K562 (cell line): ENCODE results near the gene AP3S2. TPM values are rescaled to one million over a fixed set of nuclear protein-coding genes. Genes with fewer than 3 reads are reported as not detected.
A peak's percentile ranks its signal among the peaks of the same experiment; 100 is the strongest.

Experiments used
- ATAC-seq: fragments of 200-7000 bp; cut with Tn5 transposase; 3 replicates; pipeline ENCODE4 v1.9.1; 2020; ENCODE audit warnings: moderate library complexity
- BruUV-seq: library from RNA; stranded (reverse); fragments of 400-500 nt; replicated peaks from 2 replicates; lab custom pipeline; 2021; lab: Mats Ljungman, UMichigan
- CTCF ChIA-PET: fragments of 300-600 bp; formaldehyde crosslinking; extraction: SDS; loops from one replicate; lab custom pipeline; 2021; ENCODE audit warnings: low intra/inter-chr PET ratio; lab: Yijun Ruan, JAX
- POLR2A ChIA-PET: fragments of 300-600, 350-650 bp; sonication (Branson Sonifier 250); formaldehyde crosslinking; extraction: SDS; loops from one replicate; lab custom pipeline; 2021; ENCODE audit warnings: antibody characterized with exemption, inconsistent platforms; lab: Yijun Ruan, JAX
- DNase-seq, 4 experiments: peaks; one replicate each; pipeline versions ENCODE4 v3.0.0 to v3.0.0-alpha.2; 2011 to 2018; ENCODE audit warnings: low spot score in 3 of 4, mixed read lengths in 3 of 4; ENCODE audit errors: extremely low read depth in 1 of 4
- FAIRE-seq: peaks from 2 replicates; lab custom pipeline; 2011; peaks lifted over from hg19 to GRCh38; lab: Jason Lieb, UNC
- H2AFZ ChIP-seq: 2 replicates; pipeline ENCODE4 v1.6.0; 2011; ENCODE audit warnings: low read depth, low read length, control low read depth, inconsistent platforms
- H3K27ac ChIP-seq: fragments of 200-600 bp; 3 replicates; pipeline ENCODE4 v1.8.0; 2011; ENCODE audit warnings: low read depth, mild to moderate bottlenecking, control low read depth, inconsistent platforms, low read length, moderate library complexity, mixed read lengths; ENCODE audit errors: extremely low read depth
- H3K27me3 ChIP-seq, 2 experiments: fragments of 300-600 bp in 1 of 2; 2 replicates in 1 of 2; 3 replicates in 1 of 2; pipeline versions ENCODE4 v1.6.0 to v1.8.0; 2011; ENCODE audit warnings: inconsistent platforms in 2 of 2, low read length in 2 of 2, mild to moderate bottlenecking in 1 of 2, mixed read lengths in 1 of 2, moderate library complexity in 1 of 2; ENCODE audit not compliant: control insufficient read depth in 2 of 2, insufficient read depth in 2 of 2
- H3K36me3 ChIP-seq: fragments of 300-600 bp; 3 replicates; pipeline ENCODE4 v1.8.0; 2011; ENCODE audit warnings: mild to moderate bottlenecking, low read length, inconsistent platforms; ENCODE audit not compliant: control insufficient read depth, insufficient read depth
- H3K4me1 ChIP-seq, 2 experiments: fragments of 200-600 bp in 1 of 2; replicated peaks in 1 of 2; 2 replicates in 1 of 2; 3 replicates in 1 of 2; pipeline versions ENCODE4 v1.5.1 to v1.8.0; 2011; ENCODE audit warnings: inconsistent platforms in 2 of 2, low read length in 2 of 2, mild to moderate bottlenecking in 1 of 2, mixed read lengths in 1 of 2, moderate library complexity in 1 of 2; ENCODE audit not compliant: control insufficient read depth in 2 of 2, insufficient read depth in 2 of 2
- H3K4me2 ChIP-seq: 2 replicates; pipeline ENCODE4 v1.6.1; 2011; ENCODE audit warnings: low read length, control low read depth, inconsistent platforms, mixed read lengths; ENCODE audit not compliant: insufficient read depth
- H3K4me3 ChIP-seq: fragments of 200-600 bp; sonication (generic), shearing (Covaris generic); 2 replicates; pipeline ENCODE4 v1.5.1; 2016; ENCODE audit warnings: control low read depth, inconsistent platforms
- H3K79me2 ChIP-seq: fragments of 200-600 bp; 3 replicates; pipeline ENCODE4 v1.8.0; 2011; ENCODE audit warnings: low read length, inconsistent platforms; ENCODE audit not compliant: control insufficient read depth, insufficient read depth
- H3K9ac ChIP-seq, 2 experiments: 2 replicates each; pipeline versions ENCODE4 v1.6.0 to v1.6.1; 2011; ENCODE audit warnings: low read depth in 2 of 2, low read length in 2 of 2, control low read depth in 1 of 2, inconsistent platforms in 1 of 2, mild to moderate bottlenecking in 1 of 2, mixed read lengths in 1 of 2; ENCODE audit not compliant: insufficient read depth in 1 of 2
- H3K9me1 ChIP-seq: one replicate; pipeline ENCODE4 v1.6.0; 2011; ENCODE audit warnings: inconsistent platforms, mild to moderate bottlenecking, low read length, moderate library complexity; ENCODE audit not compliant: control insufficient read depth, insufficient read depth
- H3K9me3 ChIP-seq: replicated peaks from 2 replicates; pipeline ENCODE4 v1.5.1; 2011; ENCODE audit warnings: low read depth, low read length, inconsistent platforms; ENCODE audit not compliant: control insufficient read depth, insufficient read depth
- H4K20me1 ChIP-seq: replicated peaks from 2 replicates; pipeline ENCODE4 v1.6.1; 2011; ENCODE audit warnings: low read length, inconsistent platforms, mixed read lengths; ENCODE audit not compliant: control insufficient read depth, insufficient read depth
- BCOR ChIP-seq: fragments of 450-650 bp; IDR thresholded peaks from 2 replicates; pipeline ENCODE4 v1.6.1; 2016
- CTBP1 ChIP-seq: fragments of 450-650 bp; IDR thresholded peaks from 2 replicates; pipeline ENCODE4 v1.6.1; 2016; ENCODE audit warnings: borderline replicate concordance
- GTF2F1 ChIP-seq: IDR thresholded peaks from 2 replicates; pipeline ENCODE4 v1.6.1; 2011; ENCODE audit warnings: low read depth, low read length, improper control_type of control experiment
- HOXB6 ChIP-seq: fragments of 250-450 bp; sonication (Bioruptor Pico); IDR thresholded peaks from 2 replicates; pipeline ENCODE4 v1.5.1; 2022; ENCODE audit warnings: mild to moderate bottlenecking, borderline replicate concordance
- PTTG1 ChIP-seq: fragments of 450-650 bp; IDR thresholded peaks from 2 replicates; pipeline ENCODE4 v1.6.1; 2016; ENCODE audit warnings: low read depth, mild to moderate bottlenecking, missing genetic modification characterization, missing compliant biosample characterization
- SUPT5H ChIP-seq: fragments of 450-650 bp; IDR thresholded peaks from 2 replicates; pipeline ENCODE4 v1.6.1; 2016
- TOE1 ChIP-seq, 2 experiments: fragments of 450-650 bp in 1 of 2; sonication (generic) in 1 of 2; formaldehyde crosslinking in 1 of 2; IDR thresholded peaks; 2 replicates each; pipeline versions ENCODE4 v1.7.1 to v1.8.0; 2016 to 2022; ENCODE audit warnings: borderline replicate concordance in 2 of 2, mild to moderate bottlenecking in 2 of 2, antibody characterized with exemption in 1 of 2, inconsistent platforms in 1 of 2, low read depth in 1 of 2, missing genetic modification reagents in 1 of 2, moderate library complexity in 1 of 2
- ZNF197 ChIP-seq: fragments of 200-800 bp; sonication (Bioruptor generic); IDR thresholded peaks from 2 replicates; pipeline ENCODE4 v1.6.1; 2016; ENCODE audit warnings: low read depth, missing genetic modification characterization, missing compliant biosample characterization
- WGBS: fragments of 100-300 bp; shearing (Covaris generic); methylation state at CpG from one replicate; pipeline ENCODE4 v1.1.6; 2016; ENCODE audit warnings: low coverage, mixed read lengths; ENCODE audit not compliant: insufficient coverage; ENCODE audit errors: missing lambda C conversion rate; 5-methylcytosine and 5-hydroxymethylcytosine counted together
- in situ Hi-C: fragments of 300-500 bp; cut with MboI; formaldehyde crosslinking; loops from 4 replicates; pipeline ENCODE4 v1.15.0; 2018; ENCODE audit warnings: inconsistent platforms, mixed read lengths
- intact Hi-C: fragments of 100-400 bp; cut with micrococcal nuclease; formaldehyde crosslinking; loops from 2 replicates; pipeline ENCODE4 v1.14.2; 2022
- polyA plus RNA-seq, 8 experiments: library from polyadenylated mRNA; depleted of rRNA in 4 of 8; stranded (reverse) in 5 of 8; unstranded in 3 of 8; fragments of >200 nt; fragmentation: Nextera tagmentation in 2 of 8; fragmentation: Illumina TruSeq in 1 of 8; extraction: Ambion mirVana in 2 of 8; extraction: Trizol in 1 of 8; gene quantifications; 2 replicates each; pipeline versions ENCODE4 v1.2.1 to v1.2.3, GENCODE V29; 2011 to 2014; ENCODE audit warnings: inconsistent platforms in 1 of 8, missing spikeins in 1 of 8
- total RNA-seq, 7 experiments: library from RNA; depleted of rRNA in 6 of 7; stranded (reverse); fragments of >200 nt in 6 of 7; fragmentation: Illumina TruSeq in 2 of 7; extraction: Trizol in 2 of 7; gene quantifications; 2 replicates each; pipeline versions ENCODE4 v1.2.1 to v1.2.3, GENCODE V29; 2011 to 2021; ENCODE audit warnings: low replicate concordance in 1 of 7
- TF ChIP-seq, protein P1 (sequence below): sonication (generic); formaldehyde crosslinking; IDR thresholded peaks from 2 replicates; pipeline ENCODE4 v1.9.0; 2022; ENCODE audit warnings: mild to moderate bottlenecking, missing genetic modification reagents
- TF ChIP-seq, protein P2 (sequence below): IDR thresholded peaks from 2 replicates; pipeline ENCODE4 v1.6.1; 2011; ENCODE audit warnings: borderline replicate concordance, low read depth, mild to moderate bottlenecking, moderate library complexity, low read length; ENCODE audit not compliant: insufficient read depth, poor library complexity, severe bottlenecking
- TF ChIP-seq, protein P3 (sequence below): fragments of 450-650 bp; formaldehyde crosslinking; IDR thresholded peaks from 2 replicates; pipeline ENCODE4 v1.4.0; 2020; ENCODE audit warnings: mild to moderate bottlenecking
- TF ChIP-seq, protein P4 (sequence below): fragments of 250-450 bp; sonication (Bioruptor Pico); IDR thresholded peaks from 2 replicates; pipeline ENCODE4 v1.5.1; 2021; ENCODE audit warnings: mild to moderate bottlenecking

AP3S2 gene
- total and polyA plus RNA-seq, 9 of the 15 experiments (the other 6 are each of a cell fraction or from before 2014, with no cell fraction given) = 16.4 to 54.1 (median 37.4) TPM

DNA sequence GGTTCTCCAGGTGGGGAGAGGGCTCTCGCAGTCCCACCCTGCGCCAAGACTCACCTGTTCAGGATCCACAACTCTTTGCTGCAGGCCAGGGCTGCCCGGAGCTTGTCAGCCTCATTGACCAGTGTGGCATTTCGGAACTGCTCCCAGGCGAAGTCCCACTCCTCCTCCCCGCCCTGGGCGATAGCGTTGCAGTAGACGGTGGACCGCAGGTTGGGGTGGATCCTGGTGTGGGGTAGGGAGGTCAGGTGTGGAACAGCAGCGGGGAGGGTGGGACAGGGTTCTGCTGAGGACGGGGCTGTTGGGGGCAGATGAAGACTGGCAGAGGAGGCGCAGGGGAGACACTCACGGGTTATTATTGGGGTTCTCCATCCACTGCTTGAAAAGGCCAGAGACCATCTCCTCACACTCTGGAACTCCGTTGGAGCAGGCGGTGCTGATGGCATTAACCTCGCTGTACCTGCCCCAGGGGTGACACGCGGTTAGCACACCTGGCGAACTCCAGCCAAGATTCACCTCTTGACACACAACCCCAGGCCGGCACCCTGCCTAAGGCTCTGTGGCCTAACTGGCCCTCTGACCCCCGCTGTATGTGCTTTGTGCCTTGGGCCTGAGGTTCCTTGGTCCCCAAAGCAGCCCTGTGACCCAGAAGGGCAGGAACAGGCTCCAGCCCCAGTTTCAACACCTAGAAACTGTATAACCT, 101.5 kb downstream of the AP3S2 start:
- DNase-seq (no peak), ATAC-seq (no peak), FAIRE-seq (no peak)
- POLR2A ChIA-PET = interaction anchor here (0.6 to 1.1 kb wide), 2 partner anchors 13 to 36 kb away, joined by 3 to 4 read pairs; no protein-coding TSS in a partner anchor
- in situ Hi-C loops (no loop called here), intact Hi-C loops (no loop called here)
- no peak overlapping the region for H3K4me2 ChIP-seq
- no peak overlapping the region for H3K4me3 ChIP-seq
- BruUV-seq = no TSS peak
- no peaks in the 10 kb centered on the region; the same call in 1 of the 2 replicates for H3K9me3 ChIP-seq
- no peaks in the 10 kb centered on the region for H3K79me2 ChIP-seq
- TF ChIP-seq CTBP1 (no peak), TOE1 (IDR thresholded peaks at IDR 0.05; ENCODE audit: borderline replicate concordance) (no peak), TOE1 (CRISPR knock-in tag; IDR thresholded peaks at IDR 0.05; ENCODE audit: borderline replicate concordance, low read depth) (no peak), SUPT5H (no peak), PTTG1 (tag) (no peak), HOXB6 (no peak), ZNF197 (CRISPR knock-in tag) (no peak), BCOR (no peak), GTF2F1 (no peak)
- TF ChIP-seq, protein P1, sequence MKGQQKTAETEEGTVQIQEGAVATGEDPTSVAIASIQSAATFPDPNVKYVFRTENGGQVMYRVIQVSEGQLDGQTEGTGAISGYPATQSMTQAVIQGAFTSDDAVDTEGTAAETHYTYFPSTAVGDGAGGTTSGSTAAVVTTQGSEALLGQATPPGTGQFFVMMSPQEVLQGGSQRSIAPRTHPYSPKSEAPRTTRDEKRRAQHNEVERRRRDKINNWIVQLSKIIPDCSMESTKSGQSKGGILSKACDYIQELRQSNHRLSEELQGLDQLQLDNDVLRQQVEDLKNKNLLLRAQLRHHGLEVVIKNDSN (CRISPR knock-in tag) = no peak
- TF ChIP-seq, protein P2, sequence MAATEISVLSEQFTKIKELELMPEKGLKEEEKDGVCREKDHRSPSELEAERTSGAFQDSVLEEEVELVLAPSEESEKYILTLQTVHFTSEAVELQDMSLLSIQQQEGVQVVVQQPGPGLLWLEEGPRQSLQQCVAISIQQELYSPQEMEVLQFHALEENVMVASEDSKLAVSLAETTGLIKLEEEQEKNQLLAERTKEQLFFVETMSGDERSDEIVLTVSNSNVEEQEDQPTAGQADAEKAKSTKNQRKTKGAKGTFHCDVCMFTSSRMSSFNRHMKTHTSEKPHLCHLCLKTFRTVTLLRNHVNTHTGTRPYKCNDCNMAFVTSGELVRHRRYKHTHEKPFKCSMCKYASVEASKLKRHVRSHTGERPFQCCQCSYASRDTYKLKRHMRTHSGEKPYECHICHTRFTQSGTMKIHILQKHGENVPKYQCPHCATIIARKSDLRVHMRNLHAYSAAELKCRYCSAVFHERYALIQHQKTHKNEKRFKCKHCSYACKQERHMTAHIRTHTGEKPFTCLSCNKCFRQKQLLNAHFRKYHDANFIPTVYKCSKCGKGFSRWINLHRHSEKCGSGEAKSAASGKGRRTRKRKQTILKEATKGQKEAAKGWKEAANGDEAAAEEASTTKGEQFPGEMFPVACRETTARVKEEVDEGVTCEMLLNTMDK = no peak
- TF ChIP-seq, protein P3, sequence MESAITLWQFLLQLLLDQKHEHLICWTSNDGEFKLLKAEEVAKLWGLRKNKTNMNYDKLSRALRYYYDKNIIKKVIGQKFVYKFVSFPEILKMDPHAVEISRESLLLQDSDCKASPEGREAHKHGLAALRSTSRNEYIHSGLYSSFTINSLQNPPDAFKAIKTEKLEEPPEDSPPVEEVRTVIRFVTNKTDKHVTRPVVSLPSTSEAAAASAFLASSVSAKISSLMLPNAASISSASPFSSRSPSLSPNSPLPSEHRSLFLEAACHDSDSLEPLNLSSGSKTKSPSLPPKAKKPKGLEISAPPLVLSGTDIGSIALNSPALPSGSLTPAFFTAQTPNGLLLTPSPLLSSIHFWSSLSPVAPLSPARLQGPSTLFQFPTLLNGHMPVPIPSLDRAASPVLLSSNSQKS (CRISPR knock-in tag) = no peak
- TF ChIP-seq, protein P4, sequence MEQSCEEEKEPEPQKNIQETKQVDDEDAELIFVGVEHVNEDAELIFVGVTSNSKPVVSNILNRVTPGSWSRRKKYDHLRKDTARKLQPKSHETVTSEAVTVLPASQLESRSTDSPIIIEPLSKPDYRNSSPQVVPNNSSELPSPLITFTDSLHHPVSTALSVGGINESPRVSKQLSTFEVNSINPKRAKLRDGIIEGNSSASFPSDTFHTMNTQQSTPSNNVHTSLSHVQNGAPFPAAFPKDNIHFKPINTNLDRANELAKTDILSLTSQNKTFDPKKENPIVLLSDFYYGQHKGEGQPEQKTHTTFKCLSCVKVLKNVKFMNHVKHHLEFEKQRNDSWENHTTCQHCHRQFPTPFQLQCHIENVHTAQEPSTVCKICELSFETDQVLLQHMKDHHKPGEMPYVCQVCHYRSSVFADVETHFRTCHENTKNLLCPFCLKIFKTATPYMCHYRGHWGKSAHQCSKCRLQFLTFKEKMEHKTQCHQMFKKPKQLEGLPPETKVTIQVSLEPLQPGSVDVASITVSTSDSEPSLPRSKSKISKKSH (CRISPR knock-in tag) = no peak
- H2AFZ ChIP-seq = no peak overlapping the region
- peak overlapping the region in 1 of 2 experiments; percentile 52; a peak in 1 of 4 replicates for H3K9ac ChIP-seq
- 58% methylated on average over 16 of the region's 22 CpGs for WGBS
- CTCF ChIA-PET = no interaction called here
- no peak overlapping the region for H3K27ac ChIP-seq
- H3K9me1 ChIP-seq = no peaks in the 10 kb centered on the region
- H3K36me3 ChIP-seq = no peaks in the 10 kb centered on the region
- H4K20me1 ChIP-seq = no peaks in the 10 kb centered on the region
- peaks cover 0 to 8% of the 10 kb centered on the region in 2 experiments; a peak in 2 of 5 replicates for H3K4me1 ChIP-seq
- H3K27me3 ChIP-seq = no peaks in the 10 kb centered on the region
